ENCODE results near the gene SLU7.

Gene SLU7

GRCh38 chr5:160363660-160364395, 55.1 kb downstream of the SLU7 start:
- no peak for DNase-seq

GRCh38 chr5:160363211-160363610, 55.7 kb downstream of the SLU7 start:
- peak; percentile 28 for DNase-seq

GRCh38 chr5:160361624-160362228, 57.2 kb downstream of the SLU7 start:
- DNase-seq, result no peak

GRCh38 chr5:160360310-160360709, 58.6 kb downstream of the SLU7 start:
- DNase-seq, result no peak

DNA sequence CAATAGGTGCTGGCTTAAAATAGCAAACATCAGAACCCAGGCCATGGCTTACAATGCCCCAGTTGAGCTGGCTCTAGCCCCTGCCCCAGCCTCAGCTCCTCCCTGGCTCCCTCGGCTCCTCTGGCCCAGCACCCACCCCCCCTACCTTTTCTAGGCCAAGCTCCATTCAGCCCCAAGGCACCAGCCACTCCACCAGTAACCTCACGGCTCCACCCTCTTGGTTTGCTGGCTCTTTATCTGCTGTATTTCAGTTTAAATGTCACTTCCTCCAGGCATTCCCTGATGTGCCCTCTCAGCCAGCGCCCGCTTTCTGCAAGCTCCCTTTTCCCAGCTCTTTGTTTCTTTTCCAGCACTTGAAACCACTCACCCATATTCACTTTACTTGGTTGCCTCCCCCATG, 59.1 kb downstream of the SLU7 start:
- no peak for DNase-seq

DNA sequence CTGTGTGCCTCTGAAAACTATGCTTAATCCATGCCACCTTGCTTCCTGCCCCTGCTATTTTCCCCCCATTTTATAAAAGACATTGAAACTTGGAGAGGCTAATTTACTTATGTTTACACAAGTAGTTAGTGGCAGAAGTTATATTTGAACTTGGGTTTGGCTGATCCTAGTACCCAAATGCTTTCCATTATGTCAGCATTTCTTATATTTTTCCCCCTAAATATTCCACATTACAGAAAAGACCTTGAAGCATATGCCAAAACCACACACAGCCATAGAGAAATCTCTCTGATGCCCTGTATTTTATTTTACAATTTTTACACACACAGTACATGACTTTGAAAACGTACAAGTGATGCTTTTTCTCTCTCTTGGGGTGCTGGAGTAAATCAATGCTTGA, 59.6 kb downstream of the SLU7 start:
- no peak for DNase-seq

DNA sequence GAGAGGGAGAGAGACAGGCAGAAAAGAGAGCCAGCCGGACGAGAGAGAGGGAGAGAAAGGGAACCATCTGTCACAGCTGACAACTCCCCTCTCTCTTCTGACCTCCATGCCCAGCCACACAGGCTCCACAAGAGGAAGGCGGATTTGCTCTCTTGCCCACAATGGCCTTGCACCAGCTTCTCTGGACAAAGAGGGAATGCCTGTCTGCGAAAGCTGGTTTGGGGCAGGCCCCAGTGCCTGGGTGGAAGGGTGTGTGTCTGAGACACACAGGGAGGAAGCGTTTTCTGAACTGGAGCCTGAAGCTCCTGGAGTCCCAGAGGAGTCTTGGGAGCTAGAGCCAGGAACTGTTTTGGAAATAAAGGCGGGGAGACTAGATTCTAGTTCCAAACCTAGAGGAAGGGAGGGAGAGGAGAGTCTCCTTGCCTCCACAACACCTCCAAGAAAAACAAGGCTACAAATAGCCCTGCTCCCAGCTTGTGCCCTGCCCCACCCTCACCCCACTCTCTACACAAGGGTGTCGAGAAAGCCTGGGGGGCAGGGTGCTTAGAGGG, 60.9 kb downstream of the SLU7 start:
- no peak for DNase-seq

DNA sequence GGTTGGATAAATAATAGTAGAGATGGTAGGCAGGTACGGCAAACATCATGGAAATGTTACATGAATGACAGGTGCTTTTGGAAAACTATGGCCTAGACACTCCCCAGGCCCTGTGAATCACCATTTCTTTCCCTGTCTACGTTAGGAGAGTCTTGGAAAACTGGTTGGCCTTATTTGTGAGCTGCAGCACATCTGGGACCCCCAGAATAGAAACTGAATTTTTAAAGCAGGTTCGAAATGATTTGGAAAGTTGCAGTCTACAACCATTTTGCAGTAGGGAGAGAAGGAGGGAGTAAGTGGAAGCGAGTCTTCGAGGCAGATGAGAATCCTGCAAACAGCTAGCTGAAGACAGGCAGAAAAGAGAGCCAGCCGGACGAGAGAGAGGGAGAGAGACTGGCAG, 61.5 kb downstream of the SLU7 start:
- no peak for DNase-seq

GRCh38 chr5:160356550-160357347, 62.1 kb downstream of the SLU7 start:
- no peak for DNase-seq

DNA sequence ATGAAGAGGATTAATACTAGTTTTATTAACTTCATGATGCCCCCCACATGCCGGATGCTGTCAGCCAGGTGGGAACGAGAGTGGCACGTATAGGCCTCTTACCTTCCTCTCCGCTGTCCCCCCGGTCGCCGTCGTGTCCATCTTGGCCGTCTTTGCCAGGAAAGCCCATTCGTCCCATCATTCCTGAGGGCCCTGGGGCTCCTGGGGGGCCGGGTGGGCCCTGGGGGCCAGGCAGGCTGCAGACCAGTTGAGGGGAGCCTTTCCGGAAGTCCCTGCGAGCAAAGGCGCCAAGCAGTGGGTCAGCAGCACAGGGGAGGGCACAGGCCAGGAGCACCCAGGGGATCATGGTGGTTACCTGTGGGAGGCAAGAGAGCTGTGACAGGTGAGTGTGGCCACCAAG, 64.2 kb downstream of the SLU7 start:
- DNase-seq, result no peak

GRCh38 chr5:160353379-160353778, 65.5 kb downstream of the SLU7 start:
- no peak for DNase-seq

- no peak for DNase-seq
Measured at GRCh38 chr5:160352308-160352707, 66.6 kb downstream of the SLU7 start.
